Liver (tissue), 9 donors: ENCODE measurements around the gene EXOC4. TPM values are rescaled to one million over a fixed set of nuclear protein-coding genes. Genes with fewer than 3 reads are reported as not detected.

Experiments used
- DNase-seq: peaks from one replicate; pipeline ENCODE4 v3.0.0-alpha.2; 2017; ENCODE audit warnings: low spot score
- H3K27ac ChIP-seq, 2 donors: one replicate each; pipeline ENCODE4 v1.7.0; 2013; ENCODE audit warnings: inconsistent platforms in 2 of 2, low read length in 2 of 2, control low read depth in 1 of 2, low read depth in 1 of 2, mild to moderate bottlenecking in 1 of 2
- H3K27me3 ChIP-seq, 4 donors: one replicate each; pipeline versions ENCODE4 v1.6.1 to v1.7.0; 2013; ENCODE audit warnings: low read length in 3 of 4, inconsistent platforms in 1 of 4, mild to moderate bottlenecking in 1 of 4, moderate library complexity in 1 of 4; ENCODE audit not compliant: control insufficient read depth in 4 of 4, insufficient read depth in 4 of 4
- H3K36me3 ChIP-seq, 4 donors: one replicate each; pipeline versions ENCODE4 v1.6.1 to v1.7.0; 2013; ENCODE audit warnings: low read length in 3 of 4, mild to moderate bottlenecking in 3 of 4, low read depth in 1 of 4, moderate library complexity in 1 of 4; ENCODE audit not compliant: control insufficient read depth in 4 of 4, insufficient read depth in 3 of 4
- H3K4me1 ChIP-seq, 4 donors: one replicate each; pipeline versions ENCODE4 v1.6.1 to v1.7.0; 2013; ENCODE audit warnings: low read length in 3 of 4, mild to moderate bottlenecking in 3 of 4, moderate library complexity in 1 of 4; ENCODE audit not compliant: control insufficient read depth in 4 of 4, insufficient read depth in 4 of 4
- H3K4me3 ChIP-seq, 3 donors: one replicate each; pipeline versions ENCODE4 v1.6.1 to v1.7.0; 2013; ENCODE audit warnings: low read length in 3 of 3, control low read depth in 1 of 3, low read depth in 1 of 3, mild to moderate bottlenecking in 1 of 3
- H3K9ac ChIP-seq, 2 donors: one replicate each; pipeline ENCODE4 v1.7.0; 2013; ENCODE audit warnings: low read length in 2 of 2, mild to moderate bottlenecking in 2 of 2, moderate library complexity in 2 of 2, control low read depth in 1 of 2, low read depth in 1 of 2
- H3K9me3 ChIP-seq, 4 donors: one replicate each; pipeline versions ENCODE4 v1.6.1 to v1.7.0; 2013; ENCODE audit warnings: low read length in 3 of 4; ENCODE audit not compliant: control insufficient read depth in 4 of 4
- EGR1 ChIP-seq, 2 donors: IDR thresholded peaks; 2 replicates each; pipeline ENCODE4 v1.6.1; 2016 to 2018; ENCODE audit warnings: antibody characterized with exemption in 2 of 2, low read depth in 2 of 2
- FOXA1 ChIP-seq: IDR thresholded peaks from 2 replicates; pipeline ENCODE4 v1.6.1; 2016; ENCODE audit warnings: antibody characterized with exemption
- FOXA2 ChIP-seq: IDR thresholded peaks from 2 replicates; pipeline ENCODE4 v1.6.1; 2016; ENCODE audit warnings: antibody characterized with exemption
- GABPA ChIP-seq, 2 donors: IDR thresholded peaks in 1 of 2; conservative IDR thresholded peaks in 1 of 2; 2 replicates each; pipeline ENCODE4 v1.6.1; 2016; ENCODE audit warnings: antibody characterized with exemption in 2 of 2, mild to moderate bottlenecking in 1 of 2, moderate library complexity in 1 of 2
- HNF4A ChIP-seq, 2 donors: conservative IDR thresholded peaks; 2 replicates each; pipeline ENCODE4 v1.6.1; 2016; ENCODE audit warnings: antibody characterized with exemption in 2 of 2, mild to moderate bottlenecking in 2 of 2
- HNF4G ChIP-seq: IDR thresholded peaks from 2 replicates; pipeline ENCODE4 v1.6.1; 2016; ENCODE audit warnings: antibody characterized with exemption
- JUND ChIP-seq, 2 donors: IDR thresholded peaks; 2 replicates each; pipeline ENCODE4 v1.6.1; 2016; ENCODE audit warnings: antibody characterized with exemption in 2 of 2
- NR2F2 ChIP-seq: IDR thresholded peaks from 2 replicates; pipeline ENCODE4 v1.6.1; 2016; ENCODE audit warnings: antibody characterized with exemption
- RAD21 ChIP-seq, 2 donors: IDR thresholded peaks; 2 replicates each; pipeline ENCODE4 v1.6.1; 2016; ENCODE audit warnings: antibody characterized with exemption in 2 of 2, mild to moderate bottlenecking in 2 of 2
- RXRA ChIP-seq, 2 donors: IDR thresholded peaks; 2 replicates each; pipeline ENCODE4 v1.6.1; 2017 to 2018; ENCODE audit warnings: antibody characterized with exemption in 2 of 2, mild to moderate bottlenecking in 1 of 2
- SP1 ChIP-seq: IDR thresholded peaks from 2 replicates; pipeline ENCODE4 v1.6.1; 2018; ENCODE audit warnings: antibody characterized with exemption, mild to moderate bottlenecking
- TAF1 ChIP-seq: conservative IDR thresholded peaks from 2 replicates; pipeline ENCODE4 v1.6.1; 2016; ENCODE audit warnings: antibody characterized with exemption, mild to moderate bottlenecking
- YY1 ChIP-seq: IDR thresholded peaks from 2 replicates; pipeline ENCODE4 v1.6.1; 2016; ENCODE audit warnings: antibody characterized with exemption, mild to moderate bottlenecking
- WGBS: extraction: QIAGEN DNeasy Blood & Tissue Kit; methylation state at CpG from one replicate; pipeline ENCODE4 v1.1.7; 2013; 5-methylcytosine and 5-hydroxymethylcytosine counted together
- polyA plus RNA-seq, 2 donors: library from polyadenylated mRNA; stranded (reverse) in 1 of 2; unstranded in 1 of 2; fragments of 200-250 nt in 1 of 2; fragments of >200 nt in 1 of 2; fragmentation: Nextera tagmentation in 1 of 2; extraction: Ambion mirVana in 1 of 2; gene quantifications; one replicate each; pipeline versions ENCODE4 v1.2.1 to v1.2.3, GENCODE V29; 2013 to 2015
- total RNA-seq, 2 donors: library from RNA; depleted of rRNA; stranded (reverse); fragments of >200 nt; gene quantifications; one replicate each; pipeline ENCODE4 v1.2.3, GENCODE V29; 2014
- TF ChIP-seq, protein P1 (sequence below): IDR thresholded peaks from 2 replicates; pipeline ENCODE4 v1.6.1; 2016; ENCODE audit warnings: antibody characterized with exemption
- TF ChIP-seq, protein P2 (sequence below): fragments of 150-350 bp; IDR thresholded peaks from 2 replicates; pipeline ENCODE4 v1.5.1; 2017; ENCODE audit warnings: improper control_type of control experiment, low read depth, low read length; ENCODE audit not compliant: missing input control
- TF ChIP-seq, protein P3 (sequence below): IDR thresholded peaks from 2 replicates; pipeline ENCODE4 v1.6.1; 2016; ENCODE audit warnings: antibody characterized with exemption
- TF ChIP-seq, protein P4 (sequence below): IDR thresholded peaks from 2 replicates; pipeline ENCODE4 v1.6.1; 2016; ENCODE audit warnings: antibody characterized with exemption, mild to moderate bottlenecking
- TF ChIP-seq, protein P5 (sequence below): IDR thresholded peaks from 2 replicates; pipeline ENCODE4 v1.6.1; 2016; ENCODE audit warnings: antibody characterized with exemption
- donor health status: healthy.
- donor health status: healthy.
- donor health status: healthy.
- donor health status: healthy.
- donor health status: healthy.

Gene EXOC4
- total and polyA plus RNA-seq, 4 donors, result 9.5 to 55.9 (median 23.6) TPM

- Histone ChIP-seq H3K4me1 (no peaks in the 10 kb centered on the region), H3K27ac (no peak overlapping the region), H3K9me3 (no peaks in the 10 kb centered on the region), H3K4me3 (no peak overlapping the region), H3K36me3 (no peaks in the 10 kb centered on the region), H3K9ac (no peak overlapping the region), H3K27me3 (no peaks in the 10 kb centered on the region)
- no peak for DNase-seq
- 96% methylated on average over 4 of the region's 4 CpGs for WGBS
- no peak for TF ChIP-seq EGR1 (IDR thresholded peaks at IDR 0.05; ENCODE audit: low read depth in 2 of 2)
- TF ChIP-seq GABPA (IDR thresholded peaks at IDR 0.05 in 1 of 2, conservative IDR thresholded peaks at IDR 0.05 in 1 of 2), result no peak
Measured at GRCh38 chr7:133775201-133775600, 522.3 kb downstream of the EXOC4 start.

GRCh38 chr7:133776266-133776665, 523.4 kb downstream of the EXOC4 start:
- no peaks in the 10 kb centered on the region for H3K9me3 ChIP-seq
- H3K27ac ChIP-seq, result no peak overlapping the region
- H3K36me3 ChIP-seq, result no peaks in the 10 kb centered on the region
- H3K9ac ChIP-seq, result no peak overlapping the region
- no peak overlapping the region for H3K4me3 ChIP-seq
- 96% methylated on average over 3 of the region's 3 CpGs for WGBS
- no peaks in the 10 kb centered on the region for H3K4me1 ChIP-seq
- TF ChIP-seq RAD21 (IDR thresholded peaks at IDR 0.05) (no peak), YY1 (no peak), NR2F2 (no peak), RXRA (IDR thresholded peaks at IDR 0.05) (no peak), GABPA (IDR thresholded peaks at IDR 0.05 in 1 of 2, conservative IDR thresholded peaks at IDR 0.05 in 1 of 2) (no peak), JUND (IDR thresholded peaks at IDR 0.05) (no peak), HNF4A (conservative IDR thresholded peaks at IDR 0.05) (no peak), FOXA1 (no peak), SP1 (no peak), HNF4G (no peak), TAF1 (no peak), FOXA2 (no peak), EGR1 (IDR thresholded peaks at IDR 0.05; ENCODE audit: low read depth in 2 of 2) (no peak)
- TF ChIP-seq, protein P1, sequence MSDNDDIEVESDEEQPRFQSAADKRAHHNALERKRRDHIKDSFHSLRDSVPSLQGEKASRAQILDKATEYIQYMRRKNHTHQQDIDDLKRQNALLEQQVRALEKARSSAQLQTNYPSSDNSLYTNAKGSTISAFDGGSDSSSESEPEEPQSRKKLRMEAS, result no peak
- TF ChIP-seq, protein P2, sequence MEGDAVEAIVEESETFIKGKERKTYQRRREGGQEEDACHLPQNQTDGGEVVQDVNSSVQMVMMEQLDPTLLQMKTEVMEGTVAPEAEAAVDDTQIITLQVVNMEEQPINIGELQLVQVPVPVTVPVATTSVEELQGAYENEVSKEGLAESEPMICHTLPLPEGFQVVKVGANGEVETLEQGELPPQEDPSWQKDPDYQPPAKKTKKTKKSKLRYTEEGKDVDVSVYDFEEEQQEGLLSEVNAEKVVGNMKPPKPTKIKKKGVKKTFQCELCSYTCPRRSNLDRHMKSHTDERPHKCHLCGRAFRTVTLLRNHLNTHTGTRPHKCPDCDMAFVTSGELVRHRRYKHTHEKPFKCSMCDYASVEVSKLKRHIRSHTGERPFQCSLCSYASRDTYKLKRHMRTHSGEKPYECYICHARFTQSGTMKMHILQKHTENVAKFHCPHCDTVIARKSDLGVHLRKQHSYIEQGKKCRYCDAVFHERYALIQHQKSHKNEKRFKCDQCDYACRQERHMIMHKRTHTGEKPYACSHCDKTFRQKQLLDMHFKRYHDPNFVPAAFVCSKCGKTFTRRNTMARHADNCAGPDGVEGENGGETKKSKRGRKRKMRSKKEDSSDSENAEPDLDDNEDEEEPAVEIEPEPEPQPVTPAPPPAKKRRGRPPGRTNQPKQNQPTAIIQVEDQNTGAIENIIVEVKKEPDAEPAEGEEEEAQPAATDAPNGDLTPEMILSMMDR, result no peak
- TF ChIP-seq, protein P3, sequence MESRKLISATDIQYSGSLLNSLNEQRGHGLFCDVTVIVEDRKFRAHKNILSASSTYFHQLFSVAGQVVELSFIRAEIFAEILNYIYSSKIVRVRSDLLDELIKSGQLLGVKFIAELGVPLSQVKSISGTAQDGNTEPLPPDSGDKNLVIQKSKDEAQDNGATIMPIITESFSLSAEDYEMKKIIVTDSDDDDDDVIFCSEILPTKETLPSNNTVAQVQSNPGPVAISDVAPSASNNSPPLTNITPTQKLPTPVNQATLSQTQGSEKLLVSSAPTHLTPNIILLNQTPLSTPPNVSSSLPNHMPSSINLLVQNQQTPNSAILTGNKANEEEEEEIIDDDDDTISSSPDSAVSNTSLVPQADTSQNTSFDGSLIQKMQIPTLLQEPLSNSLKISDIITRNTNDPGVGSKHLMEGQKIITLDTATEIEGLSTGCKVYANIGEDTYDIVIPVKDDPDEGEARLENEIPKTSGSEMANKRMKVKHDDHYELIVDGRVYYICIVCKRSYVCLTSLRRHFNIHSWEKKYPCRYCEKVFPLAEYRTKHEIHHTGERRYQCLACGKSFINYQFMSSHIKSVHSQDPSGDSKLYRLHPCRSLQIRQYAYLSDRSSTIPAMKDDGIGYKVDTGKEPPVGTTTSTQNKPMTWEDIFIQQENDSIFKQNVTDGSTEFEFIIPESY, result no peak
- TF ChIP-seq, protein P4, sequence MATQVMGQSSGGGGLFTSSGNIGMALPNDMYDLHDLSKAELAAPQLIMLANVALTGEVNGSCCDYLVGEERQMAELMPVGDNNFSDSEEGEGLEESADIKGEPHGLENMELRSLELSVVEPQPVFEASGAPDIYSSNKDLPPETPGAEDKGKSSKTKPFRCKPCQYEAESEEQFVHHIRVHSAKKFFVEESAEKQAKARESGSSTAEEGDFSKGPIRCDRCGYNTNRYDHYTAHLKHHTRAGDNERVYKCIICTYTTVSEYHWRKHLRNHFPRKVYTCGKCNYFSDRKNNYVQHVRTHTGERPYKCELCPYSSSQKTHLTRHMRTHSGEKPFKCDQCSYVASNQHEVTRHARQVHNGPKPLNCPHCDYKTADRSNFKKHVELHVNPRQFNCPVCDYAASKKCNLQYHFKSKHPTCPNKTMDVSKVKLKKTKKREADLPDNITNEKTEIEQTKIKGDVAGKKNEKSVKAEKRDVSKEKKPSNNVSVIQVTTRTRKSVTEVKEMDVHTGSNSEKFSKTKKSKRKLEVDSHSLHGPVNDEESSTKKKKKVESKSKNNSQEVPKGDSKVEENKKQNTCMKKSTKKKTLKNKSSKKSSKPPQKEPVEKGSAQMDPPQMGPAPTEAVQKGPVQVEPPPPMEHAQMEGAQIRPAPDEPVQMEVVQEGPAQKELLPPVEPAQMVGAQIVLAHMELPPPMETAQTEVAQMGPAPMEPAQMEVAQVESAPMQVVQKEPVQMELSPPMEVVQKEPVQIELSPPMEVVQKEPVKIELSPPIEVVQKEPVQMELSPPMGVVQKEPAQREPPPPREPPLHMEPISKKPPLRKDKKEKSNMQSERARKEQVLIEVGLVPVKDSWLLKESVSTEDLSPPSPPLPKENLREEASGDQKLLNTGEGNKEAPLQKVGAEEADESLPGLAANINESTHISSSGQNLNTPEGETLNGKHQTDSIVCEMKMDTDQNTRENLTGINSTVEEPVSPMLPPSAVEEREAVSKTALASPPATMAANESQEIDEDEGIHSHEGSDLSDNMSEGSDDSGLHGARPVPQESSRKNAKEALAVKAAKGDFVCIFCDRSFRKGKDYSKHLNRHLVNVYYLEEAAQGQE, result no peak
- TF ChIP-seq, protein P5, sequence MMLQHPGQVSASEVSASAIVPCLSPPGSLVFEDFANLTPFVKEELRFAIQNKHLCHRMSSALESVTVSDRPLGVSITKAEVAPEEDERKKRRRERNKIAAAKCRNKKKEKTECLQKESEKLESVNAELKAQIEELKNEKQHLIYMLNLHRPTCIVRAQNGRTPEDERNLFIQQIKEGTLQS, result no peak
- DNase-seq, result no peak
- no peaks in the 10 kb centered on the region for H3K27me3 ChIP-seq
